ENCODE measurements around the gene METTL16. TPM values are rescaled to one million over a fixed set of nuclear protein-coding genes. Genes with fewer than 3 reads are reported as not detected.

Gene METTL16
- total and polyA plus RNA-seq, 2 donors (not counting 1 experiment from before 2014, with no cell fraction given) = 19.2 to 56.5 TPM

GRCh38 chr17:2387086-2388019 is 124.3 kb downstream of the METTL16 start:
- H3K27me3 ChIP-seq (replicated peaks in 1 of 4; ENCODE audit: control extremely low read depth in 1 of 4, control insufficient read depth in 3 of 4, insufficient read depth in 4 of 4, low read length in 3 of 4) = no peaks in the 10 kb centered on the region
- no peak overlapping the region for H2AFZ ChIP-seq (ENCODE audit: insufficient read depth, low read depth, low read length, poor library complexity, severe bottlenecking)
- H3K27ac Mint-ChIP-seq = peak overlapping the region; percentile 20
- peaks cover 26% of the 10 kb centered on the region for H3K4me1 Mint-ChIP-seq
- H4K20me1 ChIP-seq (ENCODE audit: control insufficient read depth, insufficient read depth, low read length, poor library complexity, severe bottlenecking) = peaks cover 62% of the 10 kb centered on the region
- WGBS (ENCODE audit: insufficient coverage) = 95% methylated on average over 40 of the region's 41 CpGs
- DNase-seq (no peak), ATAC-seq (ENCODE audit: low read depth) (no peak)
- ChIA-PET POLR2A (no interaction called here), CTCF (interaction anchor here (14.1 kb wide), 1 partner anchor 27 kb away, joined by 650 read pairs; no protein-coding TSS in a partner anchor)
- intact Hi-C loops (cut with micrococcal nuclease) = no loop called here
- H3K4me3 ChIP-seq (ENCODE audit: control extremely low read depth in 1 of 5, extremely low read depth in 1 of 5, insufficient read depth in 1 of 5, low read depth in 2 of 5, low read length in 4 of 5) = no peak overlapping the region
- H3K4me2 ChIP-seq (replicated peaks; ENCODE audit: low read depth, low read length, poor library complexity, severe bottlenecking) = no peak overlapping the region
- H3K4me1 ChIP-seq (ENCODE audit: control insufficient read depth in 2 of 2, insufficient read depth in 2 of 2, low read length in 2 of 2) = peaks cover 19 to 27% of the 10 kb centered on the region in 2 donors
- no peaks in the 10 kb centered on the region for H3K9me3 ChIP-seq (ENCODE audit: control extremely low read depth in 1 of 3, control insufficient read depth in 2 of 3, insufficient read depth in 1 of 3, low read length in 2 of 3)
- H3K9ac ChIP-seq (ENCODE audit: low read length) = no peak overlapping the region
- H3K36me3 ChIP-seq (replicated peaks in 1 of 2; ENCODE audit: control extremely low read depth in 1 of 2, control insufficient read depth in 1 of 2, extremely low read depth in 1 of 2, insufficient read depth in 2 of 2, low read length in 1 of 2) = peaks cover 0 to 27% of the 10 kb centered on the region in 2 experiments
- no peak overlapping the region for H3K27ac ChIP-seq (ENCODE audit: low read length in 2 of 2)
- no peak overlapping the region for H3K4me3 Mint-ChIP-seq
- H3K79me2 ChIP-seq (ENCODE audit: control insufficient read depth, insufficient read depth, low read length) = peaks cover 89% of the 10 kb centered on the region
- no peaks in the 10 kb centered on the region for H3K27me3 Mint-ChIP-seq
- H3K9me3 Mint-ChIP-seq (ENCODE audit: insufficient read depth) = no peaks in the 10 kb centered on the region
- no peak for TF ChIP-seq EZH2 (IDR thresholded peaks at IDR 0.05; ENCODE audit: borderline replicate concordance, insufficient read depth, low read depth, low read length, poor library complexity, severe bottlenecking)
- no peak for TF ChIP-seq CTCF (IDR thresholded peaks at IDR 0.05)

Measured in B cell (primary cell).